ENCODE measurements around the gene SERTAD3. TPM values are rescaled to one million over a fixed set of nuclear protein-coding genes. Genes with fewer than 3 reads are reported as not detected.

The SERTAD3 gene
- total and polyA plus RNA-seq, 2 of the 4 experiments (the other 2 are of a cell fraction) = 20.5 to 23.3 TPM

DNA sequence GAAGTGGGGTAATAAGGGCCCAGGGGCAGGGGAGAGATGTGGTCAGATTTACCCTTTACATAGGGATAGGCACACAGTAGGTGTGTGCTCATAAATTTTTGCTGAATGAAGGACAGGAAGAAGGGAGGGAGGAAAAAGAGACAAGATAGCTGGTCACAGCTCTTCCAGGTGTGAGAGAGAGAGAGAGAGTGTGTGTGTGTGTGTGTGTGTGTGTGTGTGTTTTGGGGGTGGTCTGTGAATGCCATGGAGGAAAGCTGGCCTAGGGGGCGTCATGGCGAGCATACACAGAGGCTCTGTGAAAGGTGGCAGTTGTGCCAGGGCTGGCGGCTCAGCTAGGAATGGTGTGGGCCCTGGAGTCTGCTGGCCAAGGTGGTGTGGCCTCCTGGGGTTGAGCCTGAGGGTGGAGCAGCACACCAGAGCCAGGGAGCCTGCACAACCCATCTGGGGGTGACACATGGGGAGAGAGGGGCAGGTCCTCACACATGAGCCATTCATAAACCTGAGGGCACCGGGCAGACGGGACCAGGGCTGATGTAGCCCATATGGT is 25.0 kb downstream of the SERTAD3 start:
- peak overlapping the region; percentile 21; the same call in 1 of the 2 replicates for H4K91ac ChIP-seq (ENCODE audit: insufficient read depth, low read depth, low read length)
- no peaks in the 10 kb centered on the region for H4K20me1 ChIP-seq (ENCODE audit: insufficient read depth, low read length)
- DNase-seq (no peak), ATAC-seq (ENCODE audit: low read depth) (no peak)
- ChIA-PET CTCF (no interaction called here), POLR2A (ENCODE audit: unreplicated experiment) (no interaction called here)
- no peak overlapping the region for H3K4me3 ChIP-seq (ENCODE audit: insufficient read depth, low read depth, low read length)
- no peak overlapping the region for H4K8ac ChIP-seq (ENCODE audit: low read depth in 2 of 2, low read length in 2 of 2)
- TF ChIP-seq, protein P1, sequence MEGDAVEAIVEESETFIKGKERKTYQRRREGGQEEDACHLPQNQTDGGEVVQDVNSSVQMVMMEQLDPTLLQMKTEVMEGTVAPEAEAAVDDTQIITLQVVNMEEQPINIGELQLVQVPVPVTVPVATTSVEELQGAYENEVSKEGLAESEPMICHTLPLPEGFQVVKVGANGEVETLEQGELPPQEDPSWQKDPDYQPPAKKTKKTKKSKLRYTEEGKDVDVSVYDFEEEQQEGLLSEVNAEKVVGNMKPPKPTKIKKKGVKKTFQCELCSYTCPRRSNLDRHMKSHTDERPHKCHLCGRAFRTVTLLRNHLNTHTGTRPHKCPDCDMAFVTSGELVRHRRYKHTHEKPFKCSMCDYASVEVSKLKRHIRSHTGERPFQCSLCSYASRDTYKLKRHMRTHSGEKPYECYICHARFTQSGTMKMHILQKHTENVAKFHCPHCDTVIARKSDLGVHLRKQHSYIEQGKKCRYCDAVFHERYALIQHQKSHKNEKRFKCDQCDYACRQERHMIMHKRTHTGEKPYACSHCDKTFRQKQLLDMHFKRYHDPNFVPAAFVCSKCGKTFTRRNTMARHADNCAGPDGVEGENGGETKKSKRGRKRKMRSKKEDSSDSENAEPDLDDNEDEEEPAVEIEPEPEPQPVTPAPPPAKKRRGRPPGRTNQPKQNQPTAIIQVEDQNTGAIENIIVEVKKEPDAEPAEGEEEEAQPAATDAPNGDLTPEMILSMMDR (conservative IDR thresholded peaks at IDR 0.05; ENCODE audit: low read depth, low read length) = no peak
- no peak for TF ChIP-seq RFX5 (IDR thresholded peaks at IDR 0.05; ENCODE audit: low read depth, low read length)
- no peak for TF ChIP-seq MAZ (IDR thresholded peaks at IDR 0.05; ENCODE audit: borderline replicate concordance, low read depth, low read length)
- TF ChIP-seq, protein P2, sequence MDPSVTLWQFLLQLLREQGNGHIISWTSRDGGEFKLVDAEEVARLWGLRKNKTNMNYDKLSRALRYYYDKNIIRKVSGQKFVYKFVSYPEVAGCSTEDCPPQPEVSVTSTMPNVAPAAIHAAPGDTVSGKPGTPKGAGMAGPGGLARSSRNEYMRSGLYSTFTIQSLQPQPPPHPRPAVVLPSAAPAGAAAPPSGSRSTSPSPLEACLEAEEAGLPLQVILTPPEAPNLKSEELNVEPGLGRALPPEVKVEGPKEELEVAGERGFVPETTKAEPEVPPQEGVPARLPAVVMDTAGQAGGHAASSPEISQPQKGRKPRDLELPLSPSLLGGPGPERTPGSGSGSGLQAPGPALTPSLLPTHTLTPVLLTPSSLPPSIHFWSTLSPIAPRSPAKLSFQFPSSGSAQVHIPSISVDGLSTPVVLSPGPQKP (IDR thresholded peaks at IDR 0.05; ENCODE audit: borderline replicate concordance, low read depth, low read length) = no peak
- no peak for TF ChIP-seq SMC3 (IDR thresholded peaks at IDR 0.05; ENCODE audit: low read depth, low read length)
- no peak for TF ChIP-seq RCOR1 (IDR thresholded peaks at IDR 0.05; ENCODE audit: insufficient replicate concordance, low read length)
- TF ChIP-seq BHLHE40 (IDR thresholded peaks at IDR 0.05; ENCODE audit: low read depth, low read length) = no peak
- TF ChIP-seq MAFK (IDR thresholded peaks at IDR 0.05; ENCODE audit: low read depth, low read length) = no peak
- no peak for TF ChIP-seq POLR2A (IDR thresholded peaks at IDR 0.05; ENCODE audit: low read depth, low read length)
- TF ChIP-seq, protein P3, sequence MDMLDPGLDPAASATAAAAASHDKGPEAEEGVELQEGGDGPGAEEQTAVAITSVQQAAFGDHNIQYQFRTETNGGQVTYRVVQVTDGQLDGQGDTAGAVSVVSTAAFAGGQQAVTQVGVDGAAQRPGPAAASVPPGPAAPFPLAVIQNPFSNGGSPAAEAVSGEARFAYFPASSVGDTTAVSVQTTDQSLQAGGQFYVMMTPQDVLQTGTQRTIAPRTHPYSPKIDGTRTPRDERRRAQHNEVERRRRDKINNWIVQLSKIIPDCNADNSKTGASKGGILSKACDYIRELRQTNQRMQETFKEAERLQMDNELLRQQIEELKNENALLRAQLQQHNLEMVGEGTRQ (IDR thresholded peaks at IDR 0.05; ENCODE audit: low read depth, low read length) = no peak
- TF ChIP-seq CHD1 (IDR thresholded peaks at IDR 0.05; ENCODE audit: low read depth, low read length) = no peak
- TF ChIP-seq FOS (IDR thresholded peaks at IDR 0.05; ENCODE audit: low read depth, low read length) = no peak
- TF ChIP-seq MXI1 (IDR thresholded peaks at IDR 0.05; ENCODE audit: borderline replicate concordance, low read depth, low read length) = no peak
- TF ChIP-seq RAD21 (IDR thresholded peaks at IDR 0.05; ENCODE audit: low read length) = no peak
- peaks cover 12% of the 10 kb centered on the region for H3K36me3 ChIP-seq (ENCODE audit: control insufficient read depth, insufficient read depth, low read length)
- H3K9me1 ChIP-seq (ENCODE audit: insufficient read depth, low read length) = peaks cover 9% of the 10 kb centered on the region
- no peak overlapping the region for H2BK120ac ChIP-seq (ENCODE audit: low read depth, low read length)
- dilution Hi-C loops (cut with HindIII; ENCODE audit: low sequenced_read_pairs, unreplicated experiment) (no loop called here), intact Hi-C loops (cut with micrococcal nuclease) (no loop called here), in situ Hi-C loops (cut with MboI; ENCODE audit: low sequenced_read_pairs) (no loop called here)
- no peak overlapping the region for H3K27ac ChIP-seq (ENCODE audit: insufficient read depth, low read length)
- peak overlapping the region; percentile 38; the same call in 1 of the 2 replicates for H2AK5ac ChIP-seq (ENCODE audit: low read depth, low read length)
- no peak overlapping the region for H3K23ac ChIP-seq (ENCODE audit: low read depth, low read length)
- H3K14ac ChIP-seq (replicated peaks; ENCODE audit: low read depth, low read length) = no peak overlapping the region
- no peak overlapping the region for H2BK15ac ChIP-seq (ENCODE audit: low read depth, low read length)
- no peak overlapping the region; the same call in 1 of the 2 replicates for H2BK20ac ChIP-seq (ENCODE audit: low read depth, low read length)
- no peak overlapping the region for H4K5ac ChIP-seq (ENCODE audit: low read depth, low read length)
- H3K9me3 ChIP-seq (ENCODE audit: control insufficient read depth, insufficient read depth, low read length) = no peaks in the 10 kb centered on the region
- no peaks in the 10 kb centered on the region for H3K27me3 ChIP-seq (ENCODE audit: control insufficient read depth, insufficient read depth, low read length)
- peak overlapping the region; percentile 15 for H2AK9ac ChIP-seq (replicated peaks; ENCODE audit: low read depth, low read length, poor library complexity)
- H2BK5ac ChIP-seq (ENCODE audit: low read depth, low read length, poor library complexity, severe bottlenecking) = no peak overlapping the region
- peaks cover 9% of the 10 kb centered on the region for H3K4me1 ChIP-seq (ENCODE audit: control insufficient read depth, insufficient read depth, low read length)
- H3K79me1 ChIP-seq (ENCODE audit: low read depth in 1 of 2, low read length in 2 of 2) = peaks cover 0 to 17% of the 10 kb centered on the region in 2 experiments; a peak in 1 of 4 replicates
- BruUV-seq (replicated peaks) = no TSS peak
- H3K9ac ChIP-seq (ENCODE audit: low read depth, low read length) = no peak overlapping the region
- H2AFZ ChIP-seq (replicated peaks; ENCODE audit: low read length, poor library complexity) = peak overlapping the region; percentile 59
- H3K4ac ChIP-seq (ENCODE audit: low read depth, low read length) = no peak overlapping the region
- H3K56ac ChIP-seq (ENCODE audit: extremely low read depth, insufficient read depth, low read length) = no peak overlapping the region
- H3K4me2 ChIP-seq (ENCODE audit: low read depth, low read length) = no peak overlapping the region
- no peak overlapping the region for H3K18ac ChIP-seq (ENCODE audit: low read depth, low read length)
- WGBS, 2 experiments (ENCODE audit: extremely low coverage in 2 of 2, insufficient read length in 1 of 2) = 100% methylated on average over 2 of the region's 5 CpGs; no CpG with 5 or more reads in 1 of the 2 experiments

Measured in IMR-90 (cell line).